H1 (cell line): ENCODE measurements around the gene TP63. TPM values are rescaled to one million over a fixed set of nuclear protein-coding genes. Genes with fewer than 3 reads are reported as not detected.

Source experiments
- CTCF ChIA-PET: fragments of 300-600 bp; sonication (Branson Sonifier 250); formaldehyde crosslinking; loops from one replicate; lab custom pipeline; 2021; ENCODE audit not compliant: partially characterized antibody; lab: Charles Lee
- POLR2A ChIA-PET: fragments of 300-600 bp; sonication (Branson Sonifier 250); formaldehyde crosslinking; loops from one replicate; lab custom pipeline; 2021; ENCODE audit warnings: inconsistent platforms; ENCODE audit not compliant: partially characterized antibody; lab: Charles Lee
- DNase-seq, 2 experiments: peaks; one replicate each; pipeline versions ENCODE4 v3.0.0 to v3.0.0-alpha.2; 2010 to 2022; ENCODE audit warnings: low spot score in 2 of 2, low read depth in 1 of 2, mixed read lengths in 1 of 2
- FAIRE-seq: peaks from 2 replicates; lab custom pipeline; 2011; peaks lifted over from hg19 to GRCh38; lab: Jason Lieb, UNC
- H2AFZ ChIP-seq: 2 replicates; pipeline ENCODE4 v1.8.1; 2012; ENCODE audit warnings: low read length, inconsistent platforms
- H2AK5ac ChIP-seq: 2 replicates; pipeline ENCODE4 v1.6.1; 2013; ENCODE audit warnings: low read depth, low read length
- H2BK120ac ChIP-seq: replicated peaks from 2 replicates; pipeline ENCODE3; 2013; ENCODE audit warnings: low read depth, low read length, inconsistent platforms
- H2BK12ac ChIP-seq: 2 replicates; pipeline ENCODE4 v1.6.1; 2013; ENCODE audit warnings: low read depth, low read length
- H2BK15ac ChIP-seq: 2 replicates; pipeline ENCODE4 v1.6.1; 2013; ENCODE audit warnings: low read length
- H2BK20ac ChIP-seq: 2 replicates; pipeline ENCODE4 v1.6.1; 2013; ENCODE audit warnings: low read length
- H2BK5ac ChIP-seq: 2 replicates; pipeline ENCODE4 v1.6.1; 2013; ENCODE audit warnings: low read depth, low read length
- H3K14ac ChIP-seq: 2 replicates; pipeline ENCODE4 v1.6.1; 2013; ENCODE audit warnings: inconsistent platforms; ENCODE audit not compliant: insufficient read length
- H3K18ac ChIP-seq: 2 replicates; pipeline ENCODE4 v1.6.1; 2013; ENCODE audit warnings: low read length; ENCODE audit errors: extremely low read depth
- H3K23ac ChIP-seq: 2 replicates; pipeline ENCODE4 v1.6.1; 2013; ENCODE audit warnings: inconsistent platforms; ENCODE audit not compliant: insufficient read length
- H3K23me2 ChIP-seq: 2 replicates; pipeline ENCODE4 v1.6.1; 2013; ENCODE audit warnings: low read depth, low read length
- H3K27ac ChIP-seq: 2 replicates; pipeline ENCODE4 v1.6.1; 2011; ENCODE audit warnings: low read depth, low read length, inconsistent platforms
- H3K27me3 ChIP-seq, 4 experiments: replicated peaks in 1 of 4; 1 replicate in 1 of 4; 2 replicates in 3 of 4; pipeline versions ENCODE4 v1.6.1 to v1.8.1; 2011 to 2013; ENCODE audit warnings: low read length in 3 of 4, mild to moderate bottlenecking in 3 of 4, inconsistent platforms in 2 of 4, mixed read lengths in 2 of 4, moderate library complexity in 1 of 4; ENCODE audit not compliant: control insufficient read depth in 3 of 4, insufficient read depth in 3 of 4; ENCODE audit errors: extremely low read depth in 1 of 4
- H3K36me3 ChIP-seq, 4 experiments: 2 replicates each; pipeline versions ENCODE4 v1.6.1 to v1.8.1; 2011 to 2013; ENCODE audit warnings: mild to moderate bottlenecking in 4 of 4, low read length in 3 of 4, moderate library complexity in 2 of 4, control low read depth in 1 of 4, inconsistent platforms in 1 of 4; ENCODE audit not compliant: insufficient read depth in 4 of 4, control insufficient read depth in 2 of 4
- H3K4ac ChIP-seq: replicated peaks from 2 replicates; pipeline ENCODE3; 2013; ENCODE audit warnings: low read length, low read depth, mixed read lengths, inconsistent platforms; ENCODE audit not compliant: insufficient read length
- H3K4me1 ChIP-seq, 4 experiments: replicated peaks in 1 of 4; 1 replicate in 1 of 4; 2 replicates in 3 of 4; pipeline versions ENCODE4 v1.6.1 to v1.8.1; 2011 to 2013; ENCODE audit warnings: low read length in 3 of 4, inconsistent platforms in 2 of 4, mixed read lengths in 1 of 4; ENCODE audit not compliant: insufficient read depth in 4 of 4, control insufficient read depth in 3 of 4
- H3K4me2 ChIP-seq, 2 experiments: 2 replicates each; pipeline versions ENCODE4 v1.6.1 to v1.8.1; 2011 to 2013; ENCODE audit warnings: low read depth in 2 of 2, low read length in 2 of 2, control low read depth in 1 of 2, inconsistent platforms in 1 of 2, mild to moderate bottlenecking in 1 of 2; ENCODE audit not compliant: insufficient read depth in 1 of 2
- H3K4me3 ChIP-seq, 4 experiments: fragments of 200-600, 300-600 bp in 1 of 4; sonication (generic), shearing (Covaris generic), sonication (Bioruptor Twin) in 1 of 4; 2 replicates each; pipeline versions ENCODE4 v1.5.1 to v1.8.1; 2011 to 2016; ENCODE audit warnings: low read length in 4 of 4, low read depth in 3 of 4, control low read depth in 2 of 4, inconsistent platforms in 2 of 4, mild to moderate bottlenecking in 2 of 4, mixed read lengths in 1 of 4, moderate library complexity in 1 of 4; ENCODE audit not compliant: insufficient read depth in 2 of 4; ENCODE audit errors: extremely low read depth in 1 of 4
- H3K56ac ChIP-seq: replicated peaks from 2 replicates; pipeline ENCODE3; 2013; ENCODE audit warnings: low read depth, mild to moderate bottlenecking, mixed read lengths, low read length, inconsistent platforms; ENCODE audit not compliant: insufficient read length
- H3K79me1 ChIP-seq: 2 replicates; pipeline ENCODE4 v1.6.1; 2013; ENCODE audit warnings: low read depth, low read length, control low read depth
- H3K79me2 ChIP-seq, 2 experiments: 2 replicates each; pipeline versions ENCODE4 v1.6.1 to v1.8.1; 2012 to 2013; ENCODE audit warnings: low read length in 2 of 2, mild to moderate bottlenecking in 2 of 2, inconsistent platforms in 1 of 2; ENCODE audit not compliant: insufficient read depth in 2 of 2, control insufficient read depth in 1 of 2
- H3K9ac ChIP-seq, 4 experiments: replicated peaks in 1 of 4; 1 replicate in 1 of 4; 2 replicates in 3 of 4; pipeline versions ENCODE4 v1.6.1 to v1.8.1; 2011 to 2013; ENCODE audit warnings: low read depth in 3 of 4, low read length in 3 of 4, control low read depth in 2 of 4, mild to moderate bottlenecking in 2 of 4, moderate library complexity in 2 of 4, inconsistent platforms in 1 of 4; ENCODE audit errors: extremely low read depth in 1 of 4
- H3K9me3 ChIP-seq, 2 experiments: 2 replicates each; pipeline versions ENCODE4 v1.6.1 to v1.8.1; 2012 to 2013; ENCODE audit warnings: mild to moderate bottlenecking in 2 of 2, moderate library complexity in 2 of 2, control low read depth in 1 of 2, inconsistent platforms in 1 of 2, low read depth in 1 of 2, low read length in 1 of 2, mixed read lengths in 1 of 2; ENCODE audit not compliant: insufficient read depth in 2 of 2
- H4K20me1 ChIP-seq, 2 experiments: replicated peaks in 1 of 2; 2 replicates each; pipeline versions ENCODE3 to v1.8.1; 2011 to 2013; ENCODE audit warnings: inconsistent platforms in 2 of 2, low read length in 2 of 2, mild to moderate bottlenecking in 1 of 2; ENCODE audit not compliant: insufficient read depth in 2 of 2, control insufficient read depth in 1 of 2
- H4K5ac ChIP-seq: 2 replicates; pipeline ENCODE4 v1.6.1; 2013; ENCODE audit warnings: low read length, low read depth, mixed read lengths, inconsistent platforms; ENCODE audit not compliant: insufficient read length
- H4K8ac ChIP-seq: 2 replicates; pipeline ENCODE4 v1.8.0; 2013; ENCODE audit warnings: mild to moderate bottlenecking, moderate library complexity, low read length, inconsistent platforms; ENCODE audit not compliant: insufficient read depth; ENCODE audit errors: extremely low read depth
- H4K91ac ChIP-seq: replicated peaks from 2 replicates; pipeline ENCODE3; 2013; ENCODE audit warnings: low read length, mixed read lengths, inconsistent platforms; ENCODE audit not compliant: insufficient read length
- CHD1 ChIP-seq: IDR thresholded peaks from 2 replicates; pipeline ENCODE4 v1.6.1; 2012; ENCODE audit warnings: low read depth, low read length, improper control_type of control experiment
- CTBP2 ChIP-seq: IDR thresholded peaks from 2 replicates; pipeline ENCODE4 v1.7.0; 2011; ENCODE audit warnings: borderline replicate concordance, mild to moderate bottlenecking, moderate library complexity, mixed read lengths, low read length; ENCODE audit not compliant: insufficient read depth, insufficient read length
- E2F6 ChIP-seq: IDR thresholded peaks from 2 replicates; pipeline ENCODE4 v1.6.1; 2012; ENCODE audit warnings: inconsistent platforms
- EP300 ChIP-seq, 2 experiments: IDR thresholded peaks; 1 replicate in 1 of 2; 2 replicates in 1 of 2; pipeline ENCODE4 v1.6.1; 2011 to 2012; ENCODE audit warnings: low read depth in 2 of 2, low read length in 2 of 2, mild to moderate bottlenecking in 2 of 2, borderline replicate concordance in 1 of 2, inconsistent platforms in 1 of 2, moderate library complexity in 1 of 2
- GABPA ChIP-seq: IDR thresholded peaks from 2 replicates; pipeline ENCODE4 v1.6.1; 2011; ENCODE audit warnings: mild to moderate bottlenecking, low read length, moderate library complexity, borderline replicate concordance; ENCODE audit not compliant: insufficient read depth
- HDAC2 ChIP-seq, 2 experiments: fragments of 300-600 bp in 1 of 2; sonication (generic) in 1 of 2; IDR thresholded peaks; 2 replicates each; pipeline ENCODE4 v1.6.1; 2011 to 2012; ENCODE audit warnings: low read depth in 2 of 2, low read length in 2 of 2, mild to moderate bottlenecking in 2 of 2, moderate library complexity in 2 of 2, borderline replicate concordance in 1 of 2, inconsistent platforms in 1 of 2
- KDM4A ChIP-seq: IDR thresholded peaks from one replicate; pipeline ENCODE4 v1.7.1; 2012; ENCODE audit warnings: low read depth, mild to moderate bottlenecking, moderate library complexity, low read length, inconsistent platforms; ENCODE audit not compliant: severe bottlenecking
- POLR2A ChIP-seq, 2 experiments: IDR thresholded peaks; 1 replicate in 1 of 2; 2 replicates in 1 of 2; pipeline ENCODE4 v1.6.1; 2011; ENCODE audit warnings: low read depth in 2 of 2, low read length in 2 of 2, mild to moderate bottlenecking in 2 of 2; ENCODE audit errors: control extremely low read depth in 1 of 2
- RNF2 ChIP-seq: fragments of 200-900, 300-1000 bp; sonication (generic); IDR thresholded peaks from 2 replicates; pipeline ENCODE4 v1.7.1; 2016; ENCODE audit warnings: borderline replicate concordance, low read depth, mild to moderate bottlenecking, antibody characterized with exemption, low read length; ENCODE audit not compliant: poor library complexity, severe bottlenecking; ENCODE audit errors: missing control alignments
- SIN3A ChIP-seq, 2 experiments: IDR thresholded peaks in 1 of 2; conservative IDR thresholded peaks in 1 of 2; 2 replicates each; pipeline ENCODE4 v1.6.1; 2011 to 2012; ENCODE audit warnings: low read length in 2 of 2, improper control_type of control experiment in 1 of 2, low read depth in 1 of 2, mild to moderate bottlenecking in 1 of 2
- SP2 ChIP-seq: IDR thresholded peaks from 2 replicates; pipeline ENCODE4 v1.6.1; 2012; ENCODE audit warnings: mild to moderate bottlenecking, low read length, inconsistent platforms
- TAF7 ChIP-seq: optimal IDR thresholded peaks from 2 replicates; pipeline ENCODE3; 2011; ENCODE audit warnings: low read depth, mild to moderate bottlenecking, inconsistent platforms, low read length, moderate library complexity, borderline replicate concordance
- WGBS, 2 experiments: shearing (Covaris generic) in 1 of 2; methylation state at CpG; one replicate each; pipeline versions ENCODE4 v1.1.6 to v1.1.7; 2013 to 2015; ENCODE audit warnings: low lambda C conversion rate in 2 of 2, mixed read lengths in 2 of 2, inconsistent platforms in 1 of 2, low coverage in 1 of 2, missing lambda C conversion rate in 1 of 2; ENCODE audit not compliant: insufficient replicate concordance in 2 of 2, insufficient coverage in 1 of 2, insufficient read length in 1 of 2; ENCODE audit errors: extremely low coverage in 1 of 2, missing lambda C conversion rate in 1 of 2; 5-methylcytosine and 5-hydroxymethylcytosine counted together
- polyA plus RNA-seq, 7 experiments: library from polyadenylated mRNA; depleted of rRNA in 3 of 7; stranded (reverse) in 5 of 7; unstranded in 2 of 7; fragments of >200 nt in 5 of 7; fragments of 200-250 nt in 2 of 7; gene quantifications; 1 replicate in 5 of 7; 2 replicates in 1 of 7; 4 replicates in 1 of 7; pipeline versions ENCODE4 v1.2.1 to v1.2.3, GENCODE V29; 2011 to 2013; ENCODE audit warnings: missing spikeins in 2 of 7, mixed read lengths in 2 of 7
- total RNA-seq: library from RNA; stranded (reverse); fragmentation: NEBNext Ultra II Directional; extraction: Animal tissue kit (Norgen Biotek cat#: 25700); gene quantifications from 2 replicates; pipeline ENCODE4 v1.2.1, GENCODE V29; 2021

TP63 gene
- total and polyA plus RNA-seq, 2 of the 8 experiments (the other 6 are each of a cell fraction or from before 2014, with no cell fraction given): not detected

GRCh38 chr3:189588070-189588469 lies 43.1 kb upstream of the TP63 start:
- Histone ChIP-seq H3K18ac (no peak overlapping the region), H3K9ac (no peak overlapping the region), H2BK20ac (no peak overlapping the region), H3K14ac (no peak overlapping the region), H3K36me3 (no peaks in the 10 kb centered on the region), H3K79me1 (no peaks in the 10 kb centered on the region), H4K8ac (no peak overlapping the region), H3K27me3 (no peaks in the 10 kb centered on the region), H3K4me2 (no peak overlapping the region), H2BK12ac (no peak overlapping the region), H4K91ac (no peak overlapping the region), H4K5ac (no peak overlapping the region), H3K4me1 (no peaks in the 10 kb centered on the region), H2AK5ac (no peak overlapping the region), H3K56ac (no peak overlapping the region), H2AFZ (no peak overlapping the region), H3K23ac (no peak overlapping the region), H3K4ac (no peak overlapping the region), H4K20me1 (no peaks in the 10 kb centered on the region), H2BK15ac (no peak overlapping the region), H2BK5ac (no peak overlapping the region), H3K27ac (no peak overlapping the region), H3K4me3 (no peak overlapping the region), H3K9me3 (no peaks in the 10 kb centered on the region), H2BK120ac (no peak overlapping the region), H3K23me2 (no peaks in the 10 kb centered on the region), H3K79me2 (no peaks in the 10 kb centered on the region)
- POLR2A ChIA-PET: no interaction called here
- CTCF ChIA-PET: no interaction called here
- WGBS, 2 experiments: 95% methylated on average over 1 of the region's 1 CpG; no CpG with 5 or more reads in 1 of the 2 experiments
- TF ChIP-seq HDAC2 (IDR thresholded peaks at IDR 0.05; ENCODE audit: borderline replicate concordance in 1 of 2, low read depth in 2 of 2, low read length in 2 of 2) (no peak), TAF7 (no peak), RNF2 (no peak), EP300 (IDR thresholded peaks at IDR 0.05; ENCODE audit: borderline replicate concordance in 1 of 2, low read depth in 2 of 2, low read length in 2 of 2) (no peak), SP2 (no peak), SIN3A (conservative IDR thresholded peaks at IDR 0.05 in 1 of 2, IDR thresholded peaks at IDR 0.05 in 1 of 2; ENCODE audit: low read depth in 1 of 2, low read length in 2 of 2) (no peak), KDM4A (no peak), E2F6 (no peak), GABPA (no peak), CHD1 (no peak), POLR2A (IDR thresholded peaks at IDR 0.05; ENCODE audit: control extremely low read depth in 1 of 2, low read depth in 2 of 2, low read length in 2 of 2) (no peak), CTBP2 (no peak)
- FAIRE-seq (no peak), DNase-seq (no peak)
